HEK293 (cell line): ENCODE results near the gene BAZ2B.

Experiments used
- CTCF ChIA-PET: fragments of 350-600 bp; formaldehyde crosslinking; extraction: SDS; loops from one replicate; lab custom pipeline; 2021; ENCODE audit warnings: antibody characterized with exemption; lab: Yijun Ruan, JAX
- POLR2A ChIA-PET: fragments of 300-600 bp; formaldehyde crosslinking; extraction: SDS; loops from one replicate; lab custom pipeline; 2020; ENCODE audit warnings: antibody characterized with exemption, inconsistent platforms; lab: Yijun Ruan, JAX
- H3K27ac ChIP-seq: fragments of 200-500 bp; sonication (Bioruptor generic); 2 replicates; pipeline ENCODE4 v1.5.1; 2014; ENCODE audit warnings: low read depth, low read length, control low read depth, inconsistent platforms; ENCODE audit errors: extremely low read depth
- H3K36me3 ChIP-seq, 2 experiments: fragments of 200-500 bp in 1 of 2; sonication (Bioruptor generic) in 1 of 2; 1 replicate in 1 of 2; 2 replicates in 1 of 2; pipeline ENCODE4 v1.5.1; 2014 to 2017; ENCODE audit warnings: inconsistent platforms in 2 of 2, low read length in 2 of 2; ENCODE audit not compliant: control insufficient read depth in 2 of 2, insufficient read depth in 1 of 2
- H3K4me1 ChIP-seq: fragments of 200-500 bp; sonication (Bioruptor generic); 2 replicates; pipeline ENCODE4 v1.5.1; 2014; ENCODE audit warnings: mild to moderate bottlenecking, low read length, inconsistent platforms; ENCODE audit not compliant: control insufficient read depth, insufficient read depth
- H3K4me3 ChIP-seq: 2 replicates; pipeline ENCODE4 v1.5.1; 2011; ENCODE audit warnings: low read depth, mild to moderate bottlenecking, control low read depth, low read length, moderate library complexity
- H3K9me3 ChIP-seq: fragments of 200-500 bp; sonication (Bioruptor generic); 2 replicates; pipeline ENCODE4 v1.5.1; 2014; ENCODE audit warnings: low read depth, low read length, inconsistent platforms; ENCODE audit not compliant: control insufficient read depth, insufficient read depth
- INSM2 ChIP-seq: fragments of 450-650 bp; formaldehyde crosslinking; IDR thresholded peaks from 2 replicates; pipeline ENCODE4 v1.5.1; 2016; ENCODE audit warnings: missing biosample characterization, missing genetic modification characterization
- SCRT2 ChIP-seq: fragments of 450-650 bp; formaldehyde crosslinking; IDR thresholded peaks from 2 replicates; pipeline ENCODE4 v1.5.1; 2016; ENCODE audit warnings: missing biosample characterization, missing genetic modification characterization
- SP3 ChIP-seq: fragments of 450-650 bp; formaldehyde crosslinking; IDR thresholded peaks from 2 replicates; pipeline ENCODE4 v1.5.1; 2016; ENCODE audit warnings: missing biosample characterization, missing genetic modification characterization
- ZNF112 ChIP-seq: fragments of 450-650 bp; formaldehyde crosslinking; IDR thresholded peaks from 2 replicates; pipeline ENCODE4 v1.5.0; 2017; ENCODE audit warnings: missing biosample characterization, missing genetic modification characterization
- ZNF132 ChIP-seq: fragments of 450-650 bp; formaldehyde crosslinking; IDR thresholded peaks from 2 replicates; pipeline ENCODE4 v1.5.1; 2017; ENCODE audit warnings: missing biosample characterization, missing genetic modification characterization, borderline replicate concordance
- ZNF266 ChIP-seq: fragments of 450-650 bp; formaldehyde crosslinking; IDR thresholded peaks from 2 replicates; pipeline ENCODE4 v1.5.1; 2016; ENCODE audit warnings: missing biosample characterization, missing genetic modification characterization, low read depth
- ZNF274 ChIP-seq, 2 experiments: fragments of 200-500 bp in 1 of 2; fragments of 450-650 bp in 1 of 2; sonication (Bioruptor generic) in 1 of 2; formaldehyde crosslinking in 1 of 2; IDR thresholded peaks; 2 replicates each; pipeline versions ENCODE4 v1.5.1 to v1.6.1; 2014 to 2016; ENCODE audit warnings: borderline replicate concordance in 1 of 2, inconsistent platforms in 1 of 2, low read length in 1 of 2, missing biosample characterization in 1 of 2, missing genetic modification characterization in 1 of 2
- ZNF416 ChIP-seq: fragments of 450-650 bp; formaldehyde crosslinking; IDR thresholded peaks from 2 replicates; pipeline ENCODE4 v1.5.1; 2016; ENCODE audit warnings: missing biosample characterization, missing genetic modification characterization
- ZNF510 ChIP-seq: fragments of 450-650 bp; formaldehyde crosslinking; IDR thresholded peaks from 2 replicates; pipeline ENCODE4 v1.5.1; 2018; ENCODE audit warnings: mild to moderate bottlenecking, missing genetic modification characterization, missing biosample characterization; ENCODE audit not compliant: insufficient replicate concordance
- ZNF521 ChIP-seq: fragments of 450-650 bp; formaldehyde crosslinking; IDR thresholded peaks from 2 replicates; pipeline ENCODE4 v1.5.1; 2017; ENCODE audit warnings: missing biosample characterization, mild to moderate bottlenecking, missing genetic modification characterization
- ZNF585B ChIP-seq: fragments of 450-650 bp; formaldehyde crosslinking; IDR thresholded peaks from 2 replicates; pipeline ENCODE4 v1.5.1; 2016; ENCODE audit warnings: missing biosample characterization, missing genetic modification characterization
- ZNF623 ChIP-seq: fragments of 450-650 bp; formaldehyde crosslinking; IDR thresholded peaks from 2 replicates; pipeline ENCODE4 v1.5.1; 2016; ENCODE audit warnings: missing biosample characterization, missing genetic modification characterization
- ZNF658 ChIP-seq: fragments of 450-650 bp; formaldehyde crosslinking; IDR thresholded peaks from 2 replicates; pipeline ENCODE4; 2016; ENCODE audit warnings: missing biosample characterization, missing genetic modification characterization
- ZNF747 ChIP-seq: fragments of 450-650 bp; formaldehyde crosslinking; IDR thresholded peaks from 2 replicates; pipeline ENCODE4 v1.5.1; 2016; ENCODE audit warnings: missing biosample characterization, missing genetic modification characterization
- ZNF76 ChIP-seq: fragments of 450-650 bp; formaldehyde crosslinking; IDR thresholded peaks from 2 replicates; pipeline ENCODE4; 2016; ENCODE audit warnings: low read depth, missing biosample characterization, missing genetic modification characterization, borderline replicate concordance
- ZSCAN4 ChIP-seq: fragments of 450-650 bp; formaldehyde crosslinking; IDR thresholded peaks from 2 replicates; pipeline ENCODE4 v1.5.1; 2017; ENCODE audit warnings: missing biosample characterization, missing genetic modification characterization
- ZXDB ChIP-seq: fragments of 450-650 bp; formaldehyde crosslinking; IDR thresholded peaks from 2 replicates; pipeline ENCODE4 v1.5.1; 2016; ENCODE audit warnings: missing biosample characterization, missing genetic modification characterization
- TF ChIP-seq, protein P1 (sequence below): fragments of 450-650 bp; formaldehyde crosslinking; IDR thresholded peaks from 2 replicates; pipeline ENCODE4 v1.5.1; 2016; ENCODE audit warnings: missing biosample characterization, missing genetic modification characterization
- TF ChIP-seq, protein P2 (sequence below): fragments of 450-650 bp; formaldehyde crosslinking; IDR thresholded peaks from 2 replicates; pipeline ENCODE4 v1.5.1; 2016; ENCODE audit warnings: missing biosample characterization, missing genetic modification characterization
- TF ChIP-seq, protein P3 (sequence below): fragments of 450-650 bp; formaldehyde crosslinking; IDR thresholded peaks from 2 replicates; pipeline ENCODE4 v1.5.1; 2016; ENCODE audit warnings: missing biosample characterization, missing genetic modification characterization
- TF ChIP-seq, protein P4 (sequence below): fragments of 450-650 bp; formaldehyde crosslinking; conservative IDR thresholded peaks from 2 replicates; pipeline ENCODE4 v1.5.1; 2016; ENCODE audit warnings: low read depth, missing biosample characterization, missing genetic modification characterization

BAZ2B gene

GRCh38 chr2:159639071-159639470 lies 22.7 kb upstream of the BAZ2B start (continued):
- TF ChIP-seq ZNF416 (tag by site-specific recombination) (no peak), ZNF76 (tag by site-specific recombination) (no peak), ZNF585B (no peak), ZNF521 (tag by site-specific recombination) (no peak), ZNF747 (no peak), ZNF266 (no peak), ZNF623 (tag by site-specific recombination) (no peak), SP3 (tag by site-specific recombination) (no peak), INSM2 (no peak)
- TF ChIP-seq, protein P1, sequence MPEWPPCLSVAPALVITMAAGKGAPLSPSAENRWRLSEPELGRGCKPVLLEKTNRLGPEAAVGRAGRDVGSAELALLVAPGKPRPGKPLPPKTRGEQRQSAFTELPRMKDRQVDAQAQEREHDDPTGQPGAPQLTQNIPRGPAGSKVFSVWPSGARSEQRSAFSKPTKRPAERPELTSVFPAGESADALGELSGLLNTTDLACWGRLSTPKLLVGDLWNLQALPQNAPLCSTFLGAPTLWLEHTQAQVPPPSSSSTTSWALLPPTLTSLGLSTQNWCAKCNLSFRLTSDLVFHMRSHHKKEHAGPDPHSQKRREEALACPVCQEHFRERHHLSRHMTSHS (tag by site-specific recombination), result no peak
- TF ChIP-seq, protein P2, sequence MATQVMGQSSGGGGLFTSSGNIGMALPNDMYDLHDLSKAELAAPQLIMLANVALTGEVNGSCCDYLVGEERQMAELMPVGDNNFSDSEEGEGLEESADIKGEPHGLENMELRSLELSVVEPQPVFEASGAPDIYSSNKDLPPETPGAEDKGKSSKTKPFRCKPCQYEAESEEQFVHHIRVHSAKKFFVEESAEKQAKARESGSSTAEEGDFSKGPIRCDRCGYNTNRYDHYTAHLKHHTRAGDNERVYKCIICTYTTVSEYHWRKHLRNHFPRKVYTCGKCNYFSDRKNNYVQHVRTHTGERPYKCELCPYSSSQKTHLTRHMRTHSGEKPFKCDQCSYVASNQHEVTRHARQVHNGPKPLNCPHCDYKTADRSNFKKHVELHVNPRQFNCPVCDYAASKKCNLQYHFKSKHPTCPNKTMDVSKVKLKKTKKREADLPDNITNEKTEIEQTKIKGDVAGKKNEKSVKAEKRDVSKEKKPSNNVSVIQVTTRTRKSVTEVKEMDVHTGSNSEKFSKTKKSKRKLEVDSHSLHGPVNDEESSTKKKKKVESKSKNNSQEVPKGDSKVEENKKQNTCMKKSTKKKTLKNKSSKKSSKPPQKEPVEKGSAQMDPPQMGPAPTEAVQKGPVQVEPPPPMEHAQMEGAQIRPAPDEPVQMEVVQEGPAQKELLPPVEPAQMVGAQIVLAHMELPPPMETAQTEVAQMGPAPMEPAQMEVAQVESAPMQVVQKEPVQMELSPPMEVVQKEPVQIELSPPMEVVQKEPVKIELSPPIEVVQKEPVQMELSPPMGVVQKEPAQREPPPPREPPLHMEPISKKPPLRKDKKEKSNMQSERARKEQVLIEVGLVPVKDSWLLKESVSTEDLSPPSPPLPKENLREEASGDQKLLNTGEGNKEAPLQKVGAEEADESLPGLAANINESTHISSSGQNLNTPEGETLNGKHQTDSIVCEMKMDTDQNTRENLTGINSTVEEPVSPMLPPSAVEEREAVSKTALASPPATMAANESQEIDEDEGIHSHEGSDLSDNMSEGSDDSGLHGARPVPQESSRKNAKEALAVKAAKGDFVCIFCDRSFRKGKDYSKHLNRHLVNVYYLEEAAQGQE, result no peak

GRCh38 chr2:159637988-159638501 lies 21.7 kb upstream of the BAZ2B start:
- H3K4me1 ChIP-seq, result no peaks in the 10 kb centered on the region
- no peaks in the 10 kb centered on the region for H3K36me3 ChIP-seq
- H3K9me3 ChIP-seq, result no peaks in the 10 kb centered on the region
- POLR2A ChIA-PET, result interaction anchor here (0.6 to 2.1 kb wide), 3 partner anchors 22 to 148 kb away, joined by 3 to 17 read pairs (median 3); partner anchors contain the start of genes BAZ2B and MARCHF7
- CTCF ChIA-PET, result no interaction called here
- no peak overlapping the region for H3K27ac ChIP-seq
- H3K4me3 ChIP-seq, result no peak overlapping the region
- TF ChIP-seq ZNF112 (no peak), ZNF658 (no peak), SCRT2 (no peak), ZXDB (no peak), ZSCAN4 (tag by site-specific recombination) (no peak), ZNF510 (tag by site-specific recombination) (no peak), ZNF274 (IDR thresholded peaks at IDR 0.05; ENCODE audit: low read length) (no peak), ZNF274 (tag by site-specific recombination; IDR thresholded peaks at IDR 0.05; ENCODE audit: borderline replicate concordance) (no peak), ZNF132 (tag by site-specific recombination) (no peak)
- TF ChIP-seq, protein P3, sequence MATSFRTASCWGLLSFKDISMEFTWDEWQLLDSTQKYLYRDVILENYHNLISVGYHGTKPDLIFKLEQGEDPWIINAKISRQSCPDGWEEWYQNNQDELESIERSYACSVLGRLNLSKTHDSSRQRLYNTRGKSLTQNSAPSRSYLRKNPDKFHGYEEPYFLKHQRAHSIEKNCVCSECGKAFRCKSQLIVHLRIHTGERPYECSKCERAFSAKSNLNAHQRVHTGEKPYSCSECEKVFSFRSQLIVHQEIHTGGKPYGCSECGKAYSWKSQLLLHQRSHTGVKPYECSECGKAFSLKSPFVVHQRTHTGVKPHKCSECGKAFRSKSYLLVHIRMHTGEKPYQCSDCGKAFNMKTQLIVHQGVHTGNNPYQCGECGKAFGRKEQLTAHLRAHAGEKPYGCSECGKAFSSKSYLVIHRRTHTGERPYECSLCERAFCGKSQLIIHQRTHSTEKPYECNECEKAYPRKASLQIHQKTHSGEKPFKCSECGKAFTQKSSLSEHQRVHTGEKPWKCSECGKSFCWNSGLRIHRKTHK (tag by site-specific recombination), result no peak
- TF ChIP-seq, protein P4, sequence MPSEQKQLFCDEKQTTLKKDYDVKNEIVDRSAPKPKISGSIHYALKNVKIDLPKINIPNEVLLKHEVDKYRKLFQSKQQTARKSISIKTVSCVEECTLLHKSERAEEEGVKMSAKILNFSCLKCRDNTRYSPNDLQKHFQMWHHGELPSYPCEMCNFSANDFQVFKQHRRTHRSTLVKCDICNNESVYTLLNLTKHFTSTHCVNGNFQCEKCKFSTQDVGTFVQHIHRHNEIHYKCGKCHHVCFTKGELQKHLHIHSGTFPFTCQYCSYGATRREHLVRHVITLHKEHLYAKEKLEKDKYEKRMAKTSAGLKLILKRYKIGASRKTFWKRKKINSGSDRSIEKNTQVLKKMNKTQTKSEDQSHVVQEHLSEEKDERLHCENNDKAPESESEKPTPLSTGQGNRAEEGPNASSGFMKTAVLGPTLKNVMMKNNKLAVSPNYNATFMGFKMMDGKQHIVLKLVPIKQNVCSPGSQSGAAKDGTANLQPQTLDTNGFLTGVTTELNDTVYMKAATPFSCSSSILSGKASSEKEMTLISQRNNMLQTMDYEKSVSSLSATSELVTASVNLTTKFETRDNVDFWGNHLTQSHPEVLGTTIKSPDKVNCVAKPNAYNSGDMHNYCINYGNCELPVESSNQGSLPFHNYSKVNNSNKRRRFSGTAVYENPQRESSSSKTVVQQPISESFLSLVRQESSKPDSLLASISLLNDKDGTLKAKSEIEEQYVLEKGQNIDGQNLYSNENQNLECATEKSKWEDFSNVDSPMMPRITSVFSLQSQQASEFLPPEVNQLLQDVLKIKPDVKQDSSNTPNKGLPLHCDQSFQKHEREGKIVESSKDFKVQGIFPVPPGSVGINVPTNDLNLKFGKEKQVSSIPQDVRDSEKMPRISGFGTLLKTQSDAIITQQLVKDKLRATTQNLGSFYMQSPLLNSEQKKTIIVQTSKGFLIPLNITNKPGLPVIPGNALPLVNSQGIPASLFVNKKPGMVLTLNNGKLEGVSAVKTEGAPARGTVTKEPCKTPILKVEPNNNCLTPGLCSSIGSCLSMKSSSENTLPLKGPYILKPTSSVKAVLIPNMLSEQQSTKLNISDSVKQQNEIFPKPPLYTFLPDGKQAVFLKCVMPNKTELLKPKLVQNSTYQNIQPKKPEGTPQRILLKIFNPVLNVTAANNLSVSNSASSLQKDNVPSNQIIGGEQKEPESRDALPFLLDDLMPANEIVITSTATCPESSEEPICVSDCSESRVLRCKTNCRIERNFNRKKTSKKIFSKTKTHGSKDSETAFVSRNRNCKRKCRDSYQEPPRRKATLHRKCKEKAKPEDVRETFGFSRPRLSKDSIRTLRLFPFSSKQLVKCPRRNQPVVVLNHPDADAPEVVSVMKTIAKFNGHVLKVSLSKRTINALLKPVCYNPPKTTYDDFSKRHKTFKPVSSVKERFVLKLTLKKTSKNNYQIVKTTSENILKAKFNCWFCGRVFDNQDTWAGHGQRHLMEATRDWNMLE (tag by site-specific recombination), result no peak
